SH-SY5Y (cell line): ENCODE measurements around the gene CRELD2.

Experiments
- GATA2 ChIP-seq: IDR thresholded peaks from 2 replicates; pipeline ENCODE4 v1.6.1; 2011; ENCODE audit warnings: mild to moderate bottlenecking, low read depth, low read length
- GATA3 ChIP-seq: IDR thresholded peaks from 2 replicates; pipeline ENCODE4 v1.6.1; 2011; ENCODE audit warnings: low read depth, mild to moderate bottlenecking, low read length, moderate library complexity

GRCh38 chr22:49966041-49966773 is 47.8 kb downstream of the CRELD2 start:
- TF ChIP-seq GATA2 (no peak), GATA3 (no peak)
